Uterus (tissue), 4 donors: ENCODE results near the gene OR52E1. TPM values are rescaled to one million over a fixed set of nuclear protein-coding genes. Genes with fewer than 3 reads are reported as not detected.

Source experiments
- DNase-seq, 2 donors: peaks; one replicate each; pipeline ENCODE4 v3.0.0-alpha.2; 2019 to 2020
- H3K27ac ChIP-seq, 2 donors: fragments of 200-600 bp; sonication (generic); 1 replicate in 1 of 2; 2 replicates in 1 of 2; pipeline ENCODE4 v1.5.1; 2016 to 2018
- H3K27me3 ChIP-seq, 2 donors: fragments of 200-600 bp; sonication (generic); one replicate each; pipeline ENCODE4 v1.5.1; 2018 to 2019; ENCODE audit warnings: control low read depth in 1 of 2
- H3K36me3 ChIP-seq, 2 donors: fragments of 200-600 bp; sonication (generic); one replicate each; pipeline ENCODE4 v1.5.1; 2019; ENCODE audit warnings: control low read depth in 1 of 2
- H3K4me1 ChIP-seq, 2 donors: fragments of 200-600 bp; sonication (generic); one replicate each; pipeline ENCODE4 v1.5.1; 2018 to 2019; ENCODE audit warnings: control low read depth in 1 of 2
- H3K4me3 ChIP-seq, 2 donors: fragments of 200-600 bp; sonication (generic); 1 replicate in 1 of 2; 2 replicates in 1 of 2; pipeline ENCODE4 v1.5.1; 2018 to 2019; ENCODE audit warnings: mild to moderate bottlenecking in 1 of 2
- H3K9me3 ChIP-seq, 2 donors: fragments of 200-600 bp; sonication (generic); one replicate each; pipeline ENCODE4 v1.5.1; 2019; ENCODE audit warnings: control low read depth in 1 of 2
- POLR2A ChIP-seq, 2 donors: fragments of 450-650 bp; IDR thresholded peaks; one replicate each; pipeline ENCODE4 v1.6.1; 2016; ENCODE audit warnings: antibody characterized with exemption in 2 of 2, mild to moderate bottlenecking in 1 of 2, moderate library complexity in 1 of 2
- intact Hi-C: fragments of 100-400 bp; cut with DNase I; formaldehyde crosslinking; loops from one replicate; pipeline ENCODE4 v1.15.1; 2023; ENCODE audit warnings: low total_unique reads
- total RNA-seq, 4 donors: library from RNA; depleted of rRNA in 3 of 4; stranded (reverse); fragments of >200 nt in 3 of 4; gene quantifications; one replicate each; pipeline versions ENCODE4 v1.1.0 to v1.2.4, GENCODE V29; 2014 to 2023
- TF ChIP-seq, protein P1 (sequence below), 4 experiments: fragments of 200-600 bp in 2 of 4; fragments of 450-650 bp in 2 of 4; sonication (generic) in 2 of 4; IDR thresholded peaks; one replicate each; pipeline ENCODE4 v1.5.1; 2016 to 2019; ENCODE audit warnings: antibody characterized with exemption in 4 of 4, mild to moderate bottlenecking in 2 of 4, moderate library complexity in 1 of 4
- donor health status: DM: yes; HTN: yes; CAD: no.

Gene OR52E1
- total RNA-seq, 4 donors from 2014 or later = not detected

DNA sequence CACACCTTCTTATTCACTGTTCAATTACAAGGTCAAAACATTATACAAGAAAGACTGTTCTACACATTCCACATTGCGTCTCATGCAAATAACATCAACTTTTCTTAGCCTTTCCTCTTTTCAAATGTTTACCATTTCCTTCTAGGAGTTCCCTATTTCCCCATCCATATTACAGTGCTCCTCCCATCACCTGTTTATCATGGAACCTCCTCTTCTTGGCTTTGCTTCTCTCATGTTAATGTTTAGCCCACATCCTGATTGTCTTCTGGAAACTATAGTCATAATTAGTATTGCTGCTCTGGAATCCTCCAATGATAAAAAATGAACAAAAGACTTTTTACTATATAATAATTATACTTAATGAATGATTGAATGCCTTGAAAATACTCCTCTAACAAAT, 21.3 kb downstream of the OR52E1 start:
- DNase-seq = no peak
- TF ChIP-seq, protein P1, sequence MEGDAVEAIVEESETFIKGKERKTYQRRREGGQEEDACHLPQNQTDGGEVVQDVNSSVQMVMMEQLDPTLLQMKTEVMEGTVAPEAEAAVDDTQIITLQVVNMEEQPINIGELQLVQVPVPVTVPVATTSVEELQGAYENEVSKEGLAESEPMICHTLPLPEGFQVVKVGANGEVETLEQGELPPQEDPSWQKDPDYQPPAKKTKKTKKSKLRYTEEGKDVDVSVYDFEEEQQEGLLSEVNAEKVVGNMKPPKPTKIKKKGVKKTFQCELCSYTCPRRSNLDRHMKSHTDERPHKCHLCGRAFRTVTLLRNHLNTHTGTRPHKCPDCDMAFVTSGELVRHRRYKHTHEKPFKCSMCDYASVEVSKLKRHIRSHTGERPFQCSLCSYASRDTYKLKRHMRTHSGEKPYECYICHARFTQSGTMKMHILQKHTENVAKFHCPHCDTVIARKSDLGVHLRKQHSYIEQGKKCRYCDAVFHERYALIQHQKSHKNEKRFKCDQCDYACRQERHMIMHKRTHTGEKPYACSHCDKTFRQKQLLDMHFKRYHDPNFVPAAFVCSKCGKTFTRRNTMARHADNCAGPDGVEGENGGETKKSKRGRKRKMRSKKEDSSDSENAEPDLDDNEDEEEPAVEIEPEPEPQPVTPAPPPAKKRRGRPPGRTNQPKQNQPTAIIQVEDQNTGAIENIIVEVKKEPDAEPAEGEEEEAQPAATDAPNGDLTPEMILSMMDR (IDR thresholded peaks at IDR 0.05) = no peak
- no peak for TF ChIP-seq POLR2A (IDR thresholded peaks at IDR 0.05)
- Histone ChIP-seq H3K27me3 (no peaks in the 10 kb centered on the region), H3K4me3 (no peak overlapping the region), H3K36me3 (no peaks in the 10 kb centered on the region), H3K4me1 (no peaks in the 10 kb centered on the region), H3K9me3 (no peaks in the 10 kb centered on the region), H3K27ac (no peak overlapping the region)
- intact Hi-C loops = no loop called here

DNA sequence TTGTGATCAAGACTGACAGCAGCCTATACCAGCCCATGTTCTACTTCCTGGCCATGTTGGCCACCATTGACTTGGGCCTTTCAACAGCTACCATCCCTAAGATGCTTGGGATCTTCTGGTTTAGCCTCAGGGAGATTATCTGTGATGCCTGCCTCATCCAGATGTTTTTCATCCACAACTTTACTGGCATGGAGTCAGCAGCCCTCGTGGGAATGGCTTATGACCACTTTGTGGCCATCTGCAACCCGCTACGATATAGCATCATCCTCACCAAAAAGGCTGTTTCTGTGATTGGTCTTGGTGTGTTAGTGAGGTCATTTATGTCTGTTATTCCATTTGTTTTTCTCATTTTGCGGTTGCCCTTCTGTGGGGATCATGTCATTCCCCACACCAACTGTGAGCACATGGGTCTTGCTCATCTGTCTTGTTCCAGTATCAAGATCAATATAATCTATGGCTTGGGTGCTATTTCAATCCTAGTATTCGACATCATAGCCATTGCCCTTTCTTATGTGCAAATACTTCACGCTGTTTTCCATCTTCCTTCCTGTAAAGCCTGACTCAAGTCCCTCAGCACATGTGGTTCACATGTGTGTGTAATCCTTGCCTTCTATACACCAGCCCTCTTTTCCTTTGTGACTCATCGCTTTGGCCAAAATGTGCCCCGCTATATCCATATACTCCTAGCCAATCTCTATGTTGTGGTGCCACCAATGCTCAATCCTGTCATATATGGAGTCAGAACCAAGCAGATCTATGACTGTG, 23.6 kb downstream of the OR52E1 start:
- DNase-seq = no peak
- no peaks in the 10 kb centered on the region for H3K9me3 ChIP-seq
- H3K27me3 ChIP-seq = no peaks in the 10 kb centered on the region
- H3K4me1 ChIP-seq = no peaks in the 10 kb centered on the region
- no peak overlapping the region for H3K4me3 ChIP-seq
- TF ChIP-seq, protein P1 (IDR thresholded peaks at IDR 0.05) = no peak
- no peak for TF ChIP-seq POLR2A (IDR thresholded peaks at IDR 0.05)
- H3K27ac ChIP-seq = no peak overlapping the region
- no peaks in the 10 kb centered on the region for H3K36me3 ChIP-seq
- intact Hi-C loops = no loop called here

DNA sequence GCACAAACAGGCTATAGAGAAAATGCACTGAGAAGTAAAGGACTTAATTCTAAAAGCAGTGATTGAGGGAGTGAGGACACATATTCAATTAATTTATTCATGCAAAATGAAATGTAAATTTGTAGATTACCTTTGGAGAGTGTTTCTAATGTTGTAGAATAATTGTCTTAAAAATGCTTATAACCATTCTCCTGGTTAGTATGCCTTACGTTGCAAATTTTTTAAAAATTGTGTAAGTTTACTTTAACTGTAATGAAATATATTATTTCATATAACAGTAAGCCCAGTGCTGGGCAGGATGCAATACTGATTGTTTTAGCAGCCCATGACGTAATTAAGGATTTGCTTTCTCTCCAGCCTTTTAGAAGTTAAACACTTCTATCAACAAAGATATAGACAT, 26.6 kb downstream of the OR52E1 start:
- intact Hi-C loops = no loop called here

DNA sequence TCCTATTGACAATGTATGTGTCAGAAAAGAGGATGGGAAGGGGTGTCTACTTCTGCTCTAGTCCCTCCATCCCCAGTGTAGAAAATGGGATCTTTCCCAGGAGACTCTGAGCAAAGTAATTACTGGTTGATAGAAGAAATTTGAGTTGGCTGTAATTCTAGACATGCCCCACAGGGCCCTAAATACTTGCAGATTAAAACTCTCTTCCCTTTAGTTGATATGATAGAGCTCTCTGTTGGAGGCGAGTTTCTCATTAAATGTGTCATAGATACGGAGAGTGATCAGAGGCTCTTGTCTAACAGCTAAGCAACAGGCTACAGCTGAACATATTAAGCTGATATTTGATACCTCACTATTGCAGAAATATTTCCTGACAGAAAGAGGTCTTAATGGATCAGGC, 32.9 kb downstream of the OR52E1 start:
- Histone ChIP-seq H3K4me1 (no peaks in the 10 kb centered on the region), H3K27me3 (no peaks in the 10 kb centered on the region), H3K4me3 (no peak overlapping the region), H3K9me3 (no peaks in the 10 kb centered on the region), H3K27ac (no peak overlapping the region), H3K36me3 (no peaks in the 10 kb centered on the region)
- intact Hi-C loops = no loop called here
- no peak for DNase-seq
- TF ChIP-seq POLR2A (IDR thresholded peaks at IDR 0.05) = no peak
- TF ChIP-seq, protein P1 (IDR thresholded peaks at IDR 0.05) = no peak

More for the DNA sequence above, 26.6 kb downstream of the OR52E1 start:
- no peaks in the 10 kb centered on the region for H3K27me3 ChIP-seq
- H3K4me3 ChIP-seq = no peak overlapping the region
- no peaks in the 10 kb centered on the region for H3K4me1 ChIP-seq
- H3K36me3 ChIP-seq = no peaks in the 10 kb centered on the region
- no peak for DNase-seq
- H3K9me3 ChIP-seq = no peaks in the 10 kb centered on the region
- TF ChIP-seq, protein P1 (IDR thresholded peaks at IDR 0.05) = no peak
- TF ChIP-seq POLR2A (IDR thresholded peaks at IDR 0.05) = no peak
- H3K27ac ChIP-seq = no peak overlapping the region

DNA sequence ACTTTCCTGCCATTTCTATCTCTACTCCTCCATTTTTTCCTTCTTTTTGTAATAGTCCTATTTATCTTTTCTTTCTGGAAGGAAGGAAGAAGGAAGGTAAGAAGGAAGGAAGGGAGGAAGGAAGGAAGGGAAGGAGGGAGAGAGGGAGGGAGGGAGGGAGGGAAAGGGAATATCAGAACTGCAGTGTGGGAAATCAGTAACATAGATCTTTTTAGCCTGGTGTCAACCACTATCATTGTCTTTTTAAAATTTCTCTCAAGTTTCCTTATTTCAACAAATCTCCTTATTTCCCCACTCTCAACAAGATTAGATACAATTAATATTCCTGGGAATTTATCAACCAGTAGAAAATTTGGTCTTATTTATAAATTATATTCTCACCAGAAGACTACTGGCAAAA, 33.7 kb downstream of the OR52E1 start:
- intact Hi-C loops = no loop called here
- no peaks in the 10 kb centered on the region for H3K9me3 ChIP-seq
- H3K4me1 ChIP-seq = no peaks in the 10 kb centered on the region
- no peak for DNase-seq
- H3K4me3 ChIP-seq = no peak overlapping the region
- H3K36me3 ChIP-seq = no peaks in the 10 kb centered on the region
- H3K27ac ChIP-seq = no peak overlapping the region
- H3K27me3 ChIP-seq = no peaks in the 10 kb centered on the region
- TF ChIP-seq, protein P1 (IDR thresholded peaks at IDR 0.05) = no peak
- TF ChIP-seq POLR2A (IDR thresholded peaks at IDR 0.05) = no peak
